ENCODE data around the gene GET4. TPM values are rescaled to one million over a fixed set of nuclear protein-coding genes. Genes with fewer than 3 reads are reported as not detected.

The GET4 gene
- total and polyA plus RNA-seq, 10 of the 15 experiments (the other 5 are each of a cell fraction or from before 2014, with no cell fraction given): 0.66 to 73.8 (median 34.0) TPM

- TF ChIP-seq, protein P1, sequence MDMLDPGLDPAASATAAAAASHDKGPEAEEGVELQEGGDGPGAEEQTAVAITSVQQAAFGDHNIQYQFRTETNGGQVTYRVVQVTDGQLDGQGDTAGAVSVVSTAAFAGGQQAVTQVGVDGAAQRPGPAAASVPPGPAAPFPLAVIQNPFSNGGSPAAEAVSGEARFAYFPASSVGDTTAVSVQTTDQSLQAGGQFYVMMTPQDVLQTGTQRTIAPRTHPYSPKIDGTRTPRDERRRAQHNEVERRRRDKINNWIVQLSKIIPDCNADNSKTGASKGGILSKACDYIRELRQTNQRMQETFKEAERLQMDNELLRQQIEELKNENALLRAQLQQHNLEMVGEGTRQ (IDR thresholded peaks at IDR 0.05; ENCODE audit: borderline replicate concordance, low read depth, low read length): peak; percentile 26; the same call in 1 of the 2 replicates
- TF ChIP-seq ZNF384 (IDR thresholded peaks at IDR 0.05; ENCODE audit: borderline replicate concordance, low read depth, low read length) (peak; percentile 76; the same call in 1 of the 2 replicates), ZNF217 (IDR thresholded peaks at IDR 0.05) (peak; percentile 84), BACH1 (IDR thresholded peaks at IDR 0.05; ENCODE audit: borderline replicate concordance) (peak; percentile 71), RAD51 (IDR thresholded peaks at IDR 0.05) (peak; percentile 77), DPF2 (IDR thresholded peaks at IDR 0.05) (peak; percentile 100), MEF2B (IDR thresholded peaks at IDR 0.05; ENCODE audit: partially characterized antibody, poor library complexity, severe bottlenecking) (peak; percentile 17), LARP7 (IDR thresholded peaks at IDR 0.05) (peak; percentile 53; the same call in 1 of the 2 replicates), MTA2 (IDR thresholded peaks at IDR 0.05; ENCODE audit: low read depth) (peak; percentile 26; the same call in 1 of the 2 replicates), MYC (IDR thresholded peaks at IDR 0.05; ENCODE audit: insufficient read depth, insufficient read length, insufficient replicate concordance, low read length, severe bottlenecking) (peak; percentile 37), PKNOX1 (IDR thresholded peaks at IDR 0.05) (no peak)
- TF ChIP-seq, protein P2, sequence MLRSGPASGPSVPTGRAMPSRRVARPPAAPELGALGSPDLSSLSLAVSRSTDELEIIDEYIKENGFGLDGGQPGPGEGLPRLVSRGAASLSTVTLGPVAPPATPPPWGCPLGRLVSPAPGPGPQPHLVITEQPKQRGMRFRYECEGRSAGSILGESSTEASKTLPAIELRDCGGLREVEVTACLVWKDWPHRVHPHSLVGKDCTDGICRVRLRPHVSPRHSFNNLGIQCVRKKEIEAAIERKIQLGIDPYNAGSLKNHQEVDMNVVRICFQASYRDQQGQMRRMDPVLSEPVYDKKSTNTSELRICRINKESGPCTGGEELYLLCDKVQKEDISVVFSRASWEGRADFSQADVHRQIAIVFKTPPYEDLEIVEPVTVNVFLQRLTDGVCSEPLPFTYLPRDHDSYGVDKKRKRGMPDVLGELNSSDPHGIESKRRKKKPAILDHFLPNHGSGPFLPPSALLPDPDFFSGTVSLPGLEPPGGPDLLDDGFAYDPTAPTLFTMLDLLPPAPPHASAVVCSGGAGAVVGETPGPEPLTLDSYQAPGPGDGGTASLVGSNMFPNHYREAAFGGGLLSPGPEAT (IDR thresholded peaks at IDR 0.05; ENCODE audit: low read depth): 0 out of 2 replicates have a peak, but pooled peaks have one; percentile 22
- TF ChIP-seq, protein P3, sequence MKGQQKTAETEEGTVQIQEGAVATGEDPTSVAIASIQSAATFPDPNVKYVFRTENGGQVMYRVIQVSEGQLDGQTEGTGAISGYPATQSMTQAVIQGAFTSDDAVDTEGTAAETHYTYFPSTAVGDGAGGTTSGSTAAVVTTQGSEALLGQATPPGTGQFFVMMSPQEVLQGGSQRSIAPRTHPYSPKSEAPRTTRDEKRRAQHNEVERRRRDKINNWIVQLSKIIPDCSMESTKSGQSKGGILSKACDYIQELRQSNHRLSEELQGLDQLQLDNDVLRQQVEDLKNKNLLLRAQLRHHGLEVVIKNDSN (IDR thresholded peaks at IDR 0.05; ENCODE audit: borderline replicate concordance, extremely low read length, insufficient read depth, low read depth, low read length): peak; percentile 71
- TF ChIP-seq, protein P4, sequence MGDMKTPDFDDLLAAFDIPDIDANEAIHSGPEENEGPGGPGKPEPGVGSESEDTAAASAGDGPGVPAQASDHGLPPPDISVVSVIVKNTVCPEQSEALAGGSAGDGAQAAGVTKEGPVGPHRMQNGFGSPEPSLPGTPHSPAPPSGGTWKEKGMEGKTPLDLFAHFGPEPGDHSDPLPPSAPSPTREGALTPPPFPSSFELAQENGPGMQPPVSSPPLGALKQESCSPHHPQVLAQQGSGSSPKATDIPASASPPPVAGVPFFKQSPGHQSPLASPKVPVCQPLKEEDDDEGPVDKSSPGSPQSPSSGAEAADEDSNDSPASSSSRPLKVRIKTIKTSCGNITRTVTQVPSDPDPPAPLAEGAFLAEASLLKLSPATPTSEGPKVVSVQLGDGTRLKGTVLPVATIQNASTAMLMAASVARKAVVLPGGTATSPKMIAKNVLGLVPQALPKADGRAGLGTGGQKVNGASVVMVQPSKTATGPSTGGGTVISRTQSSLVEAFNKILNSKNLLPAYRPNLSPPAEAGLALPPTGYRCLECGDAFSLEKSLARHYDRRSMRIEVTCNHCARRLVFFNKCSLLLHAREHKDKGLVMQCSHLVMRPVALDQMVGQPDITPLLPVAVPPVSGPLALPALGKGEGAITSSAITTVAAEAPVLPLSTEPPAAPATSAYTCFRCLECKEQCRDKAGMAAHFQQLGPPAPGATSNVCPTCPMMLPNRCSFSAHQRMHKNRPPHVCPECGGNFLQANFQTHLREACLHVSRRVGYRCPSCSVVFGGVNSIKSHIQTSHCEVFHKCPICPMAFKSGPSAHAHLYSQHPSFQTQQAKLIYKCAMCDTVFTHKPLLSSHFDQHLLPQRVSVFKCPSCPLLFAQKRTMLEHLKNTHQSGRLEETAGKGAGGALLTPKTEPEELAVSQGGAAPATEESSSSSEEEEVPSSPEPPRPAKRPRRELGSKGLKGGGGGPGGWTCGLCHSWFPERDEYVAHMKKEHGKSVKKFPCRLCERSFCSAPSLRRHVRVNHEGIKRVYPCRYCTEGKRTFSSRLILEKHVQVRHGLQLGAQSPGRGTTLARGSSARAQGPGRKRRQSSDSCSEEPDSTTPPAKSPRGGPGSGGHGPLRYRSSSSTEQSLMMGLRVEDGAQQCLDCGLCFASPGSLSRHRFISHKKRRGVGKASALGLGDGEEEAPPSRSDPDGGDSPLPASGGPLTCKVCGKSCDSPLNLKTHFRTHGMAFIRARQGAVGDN (IDR thresholded peaks at IDR 0.05): peak; percentile 45; the same call in 1 of the 2 replicates
These were observed 33.3 kb downstream of the GET4 start (continued) for GRCh38 chr7:909358-910329.
